ENCODE results near the gene VAMP8. TPM values are rescaled to one million over a fixed set of nuclear protein-coding genes. Genes with fewer than 3 reads are reported as not detected.
A peak's percentile ranks its signal among the peaks of the same experiment; 100 is the strongest.
"Not testable (repeated sequence)": the region's sequence is repeated elsewhere in the genome, so short reads cannot be mapped to it uniquely, and the experiment has no call there.

Gene VAMP8
- total and polyA plus RNA-seq, 2 donors = 133 to 433 TPM

- DNase-seq (ENCODE audit: low read depth in 6 of 9, low spot score in 9 of 9) = peak; percentile 61 to 96 (median 90)
- Histone ChIP-seq H3K27ac (ENCODE audit: low read depth in 1 of 2, low read length in 1 of 2) (no peak overlapping the region), H3K36me3 (ENCODE audit: control insufficient read depth in 2 of 2, insufficient read depth in 2 of 2, low read length in 1 of 2) (peaks cover 51 to 68% of the 10 kb centered on the region in 2 donors), H3K4me1 (ENCODE audit: control insufficient read depth in 2 of 2, insufficient read depth in 2 of 2, low read length in 2 of 2) (peaks cover 0 to 4% of the 10 kb centered on the region in 2 donors), H3K9me3 (ENCODE audit: control insufficient read depth in 2 of 2, insufficient read depth in 1 of 2, low read length in 1 of 2) (no peaks in the 10 kb centered on the region), H3K4me3 (ENCODE audit: low read length in 2 of 2) (no peak overlapping the region), H3K27me3 (ENCODE audit: control insufficient read depth in 2 of 2, insufficient read depth in 1 of 2, low read length in 1 of 2) (no peaks in the 10 kb centered on the region)
- WGBS = 83% methylated on average over 9 of the region's 9 CpGs
Measured at GRCh38 chr2:85551698-85552678, 25.4 kb upstream of the VAMP8 start.

GRCh38 chr2:85553184-85553583 is 24.2 kb upstream of the VAMP8 start:
- Histone ChIP-seq H3K27me3 (ENCODE audit: control insufficient read depth in 2 of 2, insufficient read depth in 1 of 2, low read length in 1 of 2) (no peaks in the 10 kb centered on the region), H3K4me3 (ENCODE audit: low read length in 2 of 2) (no peak overlapping the region), H3K36me3 (ENCODE audit: control insufficient read depth in 2 of 2, insufficient read depth in 2 of 2, low read length in 1 of 2) (peaks cover 49 to 66% of the 10 kb centered on the region in 2 donors), H3K9me3 (ENCODE audit: control insufficient read depth in 2 of 2, insufficient read depth in 1 of 2, low read length in 1 of 2) (no peaks in the 10 kb centered on the region), H3K27ac (ENCODE audit: low read depth in 1 of 2, low read length in 1 of 2) (no peak overlapping the region), H3K4me1 (ENCODE audit: control insufficient read depth in 2 of 2, insufficient read depth in 2 of 2, low read length in 2 of 2) (peaks cover 0 to 4% of the 10 kb centered on the region in 2 donors)
- 98% methylated on average over 6 of the region's 6 CpGs for WGBS
- no peak for DNase-seq (ENCODE audit: low read depth in 6 of 9, low spot score in 9 of 9)

- no peaks in the 10 kb centered on the region for H3K27me3 ChIP-seq (ENCODE audit: control insufficient read depth in 2 of 2, insufficient read depth in 1 of 2, low read length in 1 of 2)
- no peak overlapping the region for H3K4me3 ChIP-seq (ENCODE audit: low read length in 2 of 2)
- WGBS = 98% methylated on average over 3 of the region's 3 CpGs
- peaks cover 42 to 64% of the 10 kb centered on the region in 2 donors for H3K36me3 ChIP-seq (ENCODE audit: control insufficient read depth in 2 of 2, insufficient read depth in 2 of 2, low read length in 1 of 2)
- H3K4me1 ChIP-seq (ENCODE audit: control insufficient read depth in 2 of 2, insufficient read depth in 2 of 2, low read length in 2 of 2) = peaks cover 0 to 6% of the 10 kb centered on the region in 2 donors
- DNase-seq (ENCODE audit: low read depth in 6 of 9, low spot score in 9 of 9) = no peak
- no peaks in the 10 kb centered on the region for H3K9me3 ChIP-seq (ENCODE audit: control insufficient read depth in 2 of 2, insufficient read depth in 1 of 2, low read length in 1 of 2)
- no peak overlapping the region for H3K27ac ChIP-seq (ENCODE audit: low read depth in 1 of 2, low read length in 1 of 2)
Measured at GRCh38 chr2:85554980-85555612, 22.3 kb upstream of the VAMP8 start.

- Histone ChIP-seq H3K4me3 (ENCODE audit: low read length in 2 of 2) (no peak overlapping the region), H3K27ac (ENCODE audit: low read depth in 1 of 2, low read length in 1 of 2) (no peak overlapping the region), H3K9me3 (ENCODE audit: control insufficient read depth in 2 of 2, insufficient read depth in 1 of 2, low read length in 1 of 2) (no peaks in the 10 kb centered on the region), H3K36me3 (ENCODE audit: control insufficient read depth in 2 of 2, insufficient read depth in 2 of 2, low read length in 1 of 2) (peaks cover 30 to 46% of the 10 kb centered on the region in 2 donors), H3K27me3 (ENCODE audit: control insufficient read depth in 2 of 2, insufficient read depth in 1 of 2, low read length in 1 of 2) (no peaks in the 10 kb centered on the region), H3K4me1 (ENCODE audit: control insufficient read depth in 2 of 2, insufficient read depth in 2 of 2, low read length in 2 of 2) (peaks cover 3 to 17% of the 10 kb centered on the region in 2 donors)
- no peak for DNase-seq (ENCODE audit: low read depth in 6 of 9, low spot score in 9 of 9)
- WGBS = 98% methylated on average over 5 of the region's 5 CpGs
Measured at GRCh38 chr2:85557130-85557529, 20.3 kb upstream of the VAMP8 start.

- no peaks in the 10 kb centered on the region for H3K27me3 ChIP-seq (ENCODE audit: control insufficient read depth in 2 of 2, insufficient read depth in 1 of 2, low read length in 1 of 2)
- no peak for DNase-seq (ENCODE audit: low read depth in 6 of 9, low spot score in 9 of 9)
- no peak overlapping the region for H3K27ac ChIP-seq (ENCODE audit: low read depth in 1 of 2, low read length in 1 of 2)
- 100% methylated on average over 1 of the region's 1 CpG for WGBS
- H3K4me1 ChIP-seq (ENCODE audit: control insufficient read depth in 2 of 2, insufficient read depth in 2 of 2, low read length in 2 of 2) = peaks cover 3 to 15% of the 10 kb centered on the region in 2 donors
- no peaks in the 10 kb centered on the region for H3K9me3 ChIP-seq (ENCODE audit: control insufficient read depth in 2 of 2, insufficient read depth in 1 of 2, low read length in 1 of 2)
- H3K4me3 ChIP-seq (ENCODE audit: low read length in 2 of 2) = no peak overlapping the region
- H3K36me3 ChIP-seq (ENCODE audit: control insufficient read depth in 2 of 2, insufficient read depth in 2 of 2, low read length in 1 of 2) = peaks cover 19 to 36% of the 10 kb centered on the region in 2 donors
Measured at GRCh38 chr2:85558160-85558559, 19.2 kb upstream of the VAMP8 start.

DNA sequence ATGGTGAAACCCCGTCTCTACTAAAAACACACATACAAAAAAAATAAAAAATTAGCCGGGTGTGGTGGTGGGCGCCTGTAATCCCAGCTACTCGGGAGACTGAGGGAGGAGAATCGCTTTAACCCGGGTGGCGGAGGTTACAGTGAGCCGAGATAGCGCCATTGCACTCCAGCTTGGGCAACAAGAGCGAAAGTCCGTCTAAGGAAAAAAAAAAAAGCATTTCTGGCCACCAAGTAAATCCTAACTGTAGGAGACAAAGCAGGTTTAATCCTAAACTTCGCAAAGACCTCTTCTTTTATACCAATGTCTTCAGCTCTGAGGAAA is 17.0 kb upstream of the VAMP8 start:
- H3K4me3 ChIP-seq (ENCODE audit: low read length in 2 of 2) = peak overlapping the region in 1 of 2 donors; percentile 69
- not testable (repeated sequence) for H3K27ac ChIP-seq (ENCODE audit: low read depth in 1 of 2, low read length in 1 of 2)
- 92% methylated on average over 12 of the region's 12 CpGs for WGBS

DNA sequence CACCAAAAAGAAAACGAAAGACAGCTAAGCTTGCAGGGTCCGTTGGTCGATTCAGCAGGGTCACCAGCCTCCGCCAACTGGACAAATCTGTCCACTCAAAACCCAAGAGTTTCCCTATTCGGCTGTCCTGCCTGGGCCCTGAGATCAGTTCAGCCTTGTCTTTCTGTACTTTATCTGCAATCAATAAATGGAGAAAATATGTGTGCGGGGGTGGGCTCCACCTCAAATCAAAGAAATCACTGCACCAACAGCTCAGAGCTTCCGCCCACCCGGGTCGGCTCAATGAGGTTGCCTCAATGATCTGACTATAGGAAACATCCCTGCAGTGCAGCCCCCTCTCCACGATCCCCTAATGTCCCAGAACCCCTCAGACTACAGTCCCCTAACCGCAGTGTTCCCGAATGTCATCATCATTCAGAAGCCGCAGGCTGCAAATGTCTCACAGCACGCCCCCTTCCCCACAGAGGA is 16.5 kb upstream of the VAMP8 start:
- peak overlapping the region in 1 of 2 donors; percentile 97 for H3K27ac ChIP-seq (ENCODE audit: low read depth in 1 of 2, low read length in 1 of 2)
- H3K4me1 ChIP-seq (ENCODE audit: control insufficient read depth in 2 of 2, insufficient read depth in 2 of 2, low read length in 2 of 2) = peaks cover 3 to 15% of the 10 kb centered on the region in 2 donors
- H3K27me3 ChIP-seq (ENCODE audit: control insufficient read depth in 2 of 2, insufficient read depth in 1 of 2, low read length in 1 of 2) = no peaks in the 10 kb centered on the region
- DNase-seq (ENCODE audit: low read depth in 6 of 9, low spot score in 9 of 9) = no peak
- WGBS = 11% methylated on average over 14 of the region's 14 CpGs
- H3K36me3 ChIP-seq (ENCODE audit: control insufficient read depth in 2 of 2, insufficient read depth in 2 of 2, low read length in 1 of 2) = peaks cover 3 to 16% of the 10 kb centered on the region in 2 donors
- H3K9me3 ChIP-seq (ENCODE audit: control insufficient read depth in 2 of 2, insufficient read depth in 1 of 2, low read length in 1 of 2) = no peaks in the 10 kb centered on the region
- H3K4me3 ChIP-seq (ENCODE audit: low read length in 2 of 2) = peak overlapping the region; percentile 69 to 94

More for the DNA sequence above, 17.0 kb upstream of the VAMP8 start:
- H3K36me3 ChIP-seq (ENCODE audit: control insufficient read depth in 2 of 2, insufficient read depth in 2 of 2, low read length in 1 of 2) = peaks cover 3 to 19% of the 10 kb centered on the region in 2 donors
- not testable (repeated sequence) for H3K27me3 ChIP-seq (ENCODE audit: control insufficient read depth in 2 of 2, insufficient read depth in 1 of 2, low read length in 1 of 2); H3K9me3 ChIP-seq (ENCODE audit: control insufficient read depth in 2 of 2, insufficient read depth in 1 of 2, low read length in 1 of 2); DNase-seq (ENCODE audit: low read depth in 6 of 9, low spot score in 9 of 9)
- H3K4me1 ChIP-seq (ENCODE audit: control insufficient read depth in 2 of 2, insufficient read depth in 2 of 2, low read length in 2 of 2) = peaks cover 3 to 15% of the 10 kb centered on the region in 2 donors

- Histone ChIP-seq H3K4me1 (ENCODE audit: control insufficient read depth in 2 of 2, insufficient read depth in 2 of 2, low read length in 2 of 2) (peaks cover 3 to 15% of the 10 kb centered on the region in 2 donors), H3K9me3 (ENCODE audit: control insufficient read depth in 2 of 2, insufficient read depth in 1 of 2, low read length in 1 of 2) (no peaks in the 10 kb centered on the region), H3K27ac (ENCODE audit: low read depth in 1 of 2, low read length in 1 of 2) (peak within 1 kb of the TSS; percentile 96 to 97), H3K27me3 (ENCODE audit: control insufficient read depth in 2 of 2, insufficient read depth in 1 of 2, low read length in 1 of 2) (no peaks in the 10 kb centered on the region), H3K4me3 (ENCODE audit: low read length in 2 of 2) (peak within 1 kb of the TSS; percentile 69 to 94), H3K36me3 (ENCODE audit: control insufficient read depth in 2 of 2, insufficient read depth in 2 of 2, low read length in 1 of 2) (peaks cover 3 to 13% of the 10 kb centered on the region in 2 donors)
- 5% methylated on average over 64 of the region's 64 CpGs for WGBS
- DNase-seq (ENCODE audit: low read depth in 6 of 9, low spot score in 9 of 9) = peak; percentile 88 to 98 (median 92)
Measured at GRCh38 chr2:85561280-85562212, 15.8 kb upstream of the VAMP8 start, which contains the start of gene GGCX. Gene GGCX (minus strand): TSS chr2:85561493. CDS start chr2:85561428, 65 bp downstream.
